OCI-LY1 (cell line): ENCODE results near the gene NKX6-1.

Experiments used
- H2AFZ ChIP-seq: fragments of 200-600 bp; sonication (generic), shearing (Covaris generic); 2 replicates; pipeline ENCODE4 v1.6.0; 2014; ENCODE audit warnings: antibody characterized with exemption, mild to moderate bottlenecking, low read length
- H3F3A ChIP-seq: fragments of 200-600 bp; sonication (generic), shearing (Covaris generic); 2 replicates; pipeline ENCODE4 v1.6.0; 2014; ENCODE audit warnings: mild to moderate bottlenecking, antibody characterized with exemption, low read length, moderate library complexity; ENCODE audit not compliant: insufficient read depth
- H3K27ac ChIP-seq: fragments of 200-600 bp; sonication (generic); 2 replicates; pipeline ENCODE4 v1.5.1; 2014; ENCODE audit warnings: low read length, mixed run types, mild to moderate bottlenecking, low read depth; ENCODE audit not compliant: poor library complexity, severe bottlenecking
- H3K27me3 ChIP-seq: fragments of 200-600 bp; sonication (generic); 2 replicates; pipeline ENCODE4 v1.6.0; 2014; ENCODE audit warnings: antibody characterized with exemption, mild to moderate bottlenecking, low read length, moderate library complexity; ENCODE audit not compliant: insufficient read depth
- H3K36me3 ChIP-seq: fragments of 200-600 bp; sonication (generic); 2 replicates; pipeline ENCODE4 v1.6.1; 2014; ENCODE audit warnings: mild to moderate bottlenecking, antibody characterized with exemption, low read length, moderate library complexity, mixed read lengths; ENCODE audit not compliant: insufficient read depth
- H3K4me1 ChIP-seq: fragments of 200-600 bp; sonication (generic); 2 replicates; pipeline ENCODE4 v1.5.1; 2014; ENCODE audit warnings: mild to moderate bottlenecking, low read length, moderate library complexity; ENCODE audit not compliant: insufficient read depth, severe bottlenecking
- H3K4me2 ChIP-seq: fragments of 200-600 bp; sonication (generic), shearing (Covaris generic); 2 replicates; pipeline ENCODE4 v1.6.1; 2014; ENCODE audit warnings: low read length
- H3K4me3 ChIP-seq: fragments of 200-600 bp; sonication (generic); 2 replicates; pipeline ENCODE4 v1.5.1; 2014; ENCODE audit warnings: low read length, low read depth, mild to moderate bottlenecking, mixed read lengths; ENCODE audit not compliant: poor library complexity, severe bottlenecking
- H3K79me2 ChIP-seq: fragments of 200-600 bp; shearing (Covaris generic); 2 replicates; pipeline ENCODE4 v1.6.1; 2016; ENCODE audit warnings: mixed run types, low read length, mixed read lengths; ENCODE audit not compliant: insufficient read depth
- H3K9ac ChIP-seq: fragments of 200-600 bp; sonication (generic), shearing (Covaris generic); 2 replicates; pipeline ENCODE4 v1.6.1; 2014; ENCODE audit warnings: mild to moderate bottlenecking, low read length, mixed read lengths
- H3K9me2 ChIP-seq: fragments of 200-600 bp; sonication (generic), shearing (Covaris generic); 2 replicates; pipeline ENCODE4 v1.6.1; 2014; ENCODE audit warnings: low read depth, mild to moderate bottlenecking, low read length, mixed read lengths
- H3K9me3 ChIP-seq: fragments of 200-600 bp; shearing (Covaris generic); 2 replicates; pipeline ENCODE4 v1.6.1; 2014; ENCODE audit warnings: low read length, mixed read lengths
- H4K20me1 ChIP-seq: fragments of 200-600 bp; sonication (generic), shearing (Covaris generic); 2 replicates; pipeline ENCODE4 v1.6.0; 2016; ENCODE audit warnings: mild to moderate bottlenecking, low read length; ENCODE audit not compliant: insufficient read depth
- EZH2 ChIP-seq: fragments of 200-600 bp; sonication (generic), shearing (Covaris generic); IDR thresholded peaks from 2 replicates; pipeline ENCODE4 v1.8.0; 2017; ENCODE audit warnings: borderline replicate concordance, mixed run types, mild to moderate bottlenecking, antibody characterized with exemption, low read length, moderate library complexity, mixed read lengths
- TF ChIP-seq, protein P1 (sequence below): fragments of 200-600 bp; sonication (generic), shearing (Covaris generic); IDR thresholded peaks from 2 replicates; pipeline ENCODE4 v1.5.1; 2017; ENCODE audit warnings: mild to moderate bottlenecking, antibody characterized with exemption, low read length, moderate library complexity, mixed read lengths

Gene NKX6-1

DNA sequence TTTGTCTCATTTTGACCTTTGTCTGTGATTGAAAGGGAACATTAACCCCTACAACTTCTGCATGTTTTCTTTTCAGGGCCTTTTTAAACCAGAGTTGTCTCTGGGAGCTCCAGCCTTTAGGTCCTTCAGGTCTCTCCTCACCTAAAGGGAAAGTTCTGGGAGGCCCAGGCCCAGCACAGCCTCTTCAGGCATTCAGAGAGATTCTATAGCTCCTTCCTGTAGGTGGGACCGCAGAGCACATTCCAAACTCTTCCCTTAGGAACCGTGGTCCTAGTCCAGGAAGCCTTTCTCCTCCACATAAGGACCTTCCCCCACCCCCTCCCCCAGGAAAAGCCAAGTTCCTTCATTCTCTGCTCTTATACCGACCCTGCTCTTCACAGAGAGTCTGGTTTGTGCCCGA, 14.9 kb downstream of the NKX6-1 start:
- no peak overlapping the region for H3K4me2 ChIP-seq
- H3K27ac ChIP-seq = no peak overlapping the region
- no peaks in the 10 kb centered on the region for H3K9me3 ChIP-seq
- no peaks in the 10 kb centered on the region for H3K79me2 ChIP-seq
- no peaks in the 10 kb centered on the region for H3K4me1 ChIP-seq
- H4K20me1 ChIP-seq = no peaks in the 10 kb centered on the region
- H2AFZ ChIP-seq = no peak overlapping the region
- no peaks in the 10 kb centered on the region for H3K36me3 ChIP-seq
- no peaks in the 10 kb centered on the region for H3K27me3 ChIP-seq
- H3K4me3 ChIP-seq = no peak overlapping the region
- no peaks in the 10 kb centered on the region for H3K9me2 ChIP-seq
- no peaks in the 10 kb centered on the region for H3F3A ChIP-seq
- no peak for TF ChIP-seq EZH2
- TF ChIP-seq, protein P1, sequence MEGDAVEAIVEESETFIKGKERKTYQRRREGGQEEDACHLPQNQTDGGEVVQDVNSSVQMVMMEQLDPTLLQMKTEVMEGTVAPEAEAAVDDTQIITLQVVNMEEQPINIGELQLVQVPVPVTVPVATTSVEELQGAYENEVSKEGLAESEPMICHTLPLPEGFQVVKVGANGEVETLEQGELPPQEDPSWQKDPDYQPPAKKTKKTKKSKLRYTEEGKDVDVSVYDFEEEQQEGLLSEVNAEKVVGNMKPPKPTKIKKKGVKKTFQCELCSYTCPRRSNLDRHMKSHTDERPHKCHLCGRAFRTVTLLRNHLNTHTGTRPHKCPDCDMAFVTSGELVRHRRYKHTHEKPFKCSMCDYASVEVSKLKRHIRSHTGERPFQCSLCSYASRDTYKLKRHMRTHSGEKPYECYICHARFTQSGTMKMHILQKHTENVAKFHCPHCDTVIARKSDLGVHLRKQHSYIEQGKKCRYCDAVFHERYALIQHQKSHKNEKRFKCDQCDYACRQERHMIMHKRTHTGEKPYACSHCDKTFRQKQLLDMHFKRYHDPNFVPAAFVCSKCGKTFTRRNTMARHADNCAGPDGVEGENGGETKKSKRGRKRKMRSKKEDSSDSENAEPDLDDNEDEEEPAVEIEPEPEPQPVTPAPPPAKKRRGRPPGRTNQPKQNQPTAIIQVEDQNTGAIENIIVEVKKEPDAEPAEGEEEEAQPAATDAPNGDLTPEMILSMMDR = no peak
- H3K9ac ChIP-seq = no peak overlapping the region

DNA sequence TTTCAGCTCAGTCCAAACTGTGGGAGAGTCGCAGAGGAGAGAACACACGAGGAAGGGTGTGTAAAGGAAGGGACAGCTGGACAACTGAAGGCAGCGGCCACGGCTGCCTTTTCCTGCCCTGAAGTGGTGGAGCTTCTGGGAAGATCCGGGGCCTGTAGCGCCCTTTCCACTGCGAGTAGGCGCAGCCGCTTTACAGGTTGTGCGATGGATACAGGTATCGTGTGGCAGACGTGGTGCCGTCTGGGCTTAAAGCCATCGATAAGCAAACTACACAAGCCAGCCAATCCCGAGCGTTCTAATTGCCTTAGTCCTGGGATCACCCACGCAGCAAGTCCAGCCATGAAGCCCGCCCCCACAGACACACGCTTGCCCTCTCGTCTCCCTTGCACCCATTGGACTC, 15.4 kb downstream of the NKX6-1 start:
- Histone ChIP-seq H2AFZ (no peak overlapping the region), H3K27ac (no peak overlapping the region), H3K9ac (no peak overlapping the region), H3K9me2 (no peaks in the 10 kb centered on the region), H3K4me2 (no peak overlapping the region), H3K27me3 (no peaks in the 10 kb centered on the region), H3K79me2 (no peaks in the 10 kb centered on the region), H3F3A (no peaks in the 10 kb centered on the region), H3K36me3 (no peaks in the 10 kb centered on the region), H3K4me3 (no peak overlapping the region), H3K4me1 (no peaks in the 10 kb centered on the region), H3K9me3 (no peaks in the 10 kb centered on the region), H4K20me1 (no peaks in the 10 kb centered on the region)
- no peak for TF ChIP-seq EZH2
- TF ChIP-seq, protein P1 = no peak

DNA sequence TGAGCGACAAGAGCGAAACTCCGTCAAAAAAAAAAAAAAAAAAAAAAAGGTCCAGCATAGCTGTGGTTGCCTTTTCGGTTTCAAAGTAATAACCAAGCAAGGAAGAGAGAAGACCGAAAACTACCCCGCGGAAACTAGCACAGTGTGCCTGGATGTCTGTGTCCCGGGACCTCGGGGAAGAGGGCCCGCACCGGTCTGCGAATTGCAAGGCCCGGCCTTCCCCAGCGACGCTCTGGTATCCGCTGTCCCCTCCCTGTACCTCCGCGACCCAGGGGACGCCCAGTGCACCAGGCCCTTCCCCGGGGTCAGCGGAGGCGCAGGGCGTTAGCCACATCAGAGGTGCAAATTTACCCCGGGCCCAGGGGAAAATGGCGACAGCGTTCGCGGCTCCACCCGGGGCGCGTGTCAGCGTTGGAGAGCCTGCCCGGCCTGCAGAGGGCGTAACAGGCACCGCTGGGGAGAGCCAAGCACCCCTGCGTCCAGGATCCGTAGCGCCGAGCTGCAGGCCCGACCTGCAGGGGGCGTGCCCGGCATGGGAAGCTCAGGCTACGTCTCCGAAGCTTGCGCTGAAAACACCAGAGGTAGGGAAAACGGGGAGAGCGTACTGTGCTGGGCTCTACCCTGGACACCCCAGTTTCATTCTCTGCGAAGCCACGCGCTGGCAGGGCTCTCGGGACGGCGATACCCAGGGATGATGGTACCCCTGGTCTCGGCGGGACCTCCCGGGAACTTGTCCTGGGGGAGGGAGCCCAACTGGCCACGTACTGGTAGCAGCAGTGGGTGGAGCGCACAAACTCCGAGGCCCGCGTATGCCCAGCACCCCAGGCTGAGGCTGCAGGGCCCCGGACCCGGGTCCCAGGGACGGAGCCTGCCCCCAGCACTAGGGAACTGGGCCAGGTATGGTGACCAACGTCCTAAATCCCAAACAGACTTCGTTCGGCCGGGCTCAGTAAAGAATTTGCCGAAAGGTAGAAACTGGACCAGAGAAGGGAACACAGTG, 16.2 kb downstream of the NKX6-1 start:
- H3K27me3 ChIP-seq = no peaks in the 10 kb centered on the region

More for the DNA sequence above, 16.2 kb downstream of the NKX6-1 start:
- H3K9me2 ChIP-seq = no peaks in the 10 kb centered on the region
- no peaks in the 10 kb centered on the region for H3K36me3 ChIP-seq
- no peaks in the 10 kb centered on the region for H3K79me2 ChIP-seq
- H3K4me3 ChIP-seq = no peak overlapping the region
- no peaks in the 10 kb centered on the region for H3K4me1 ChIP-seq
- no peaks in the 10 kb centered on the region for H3K9me3 ChIP-seq
- TF ChIP-seq EZH2 = no peak
- TF ChIP-seq, protein P1 = no peak
- H3F3A ChIP-seq = no peaks in the 10 kb centered on the region
- H3K27ac ChIP-seq = no peak overlapping the region
- H2AFZ ChIP-seq = no peak overlapping the region
- H3K4me2 ChIP-seq = no peak overlapping the region
- H4K20me1 ChIP-seq = no peaks in the 10 kb centered on the region
- no peak overlapping the region for H3K9ac ChIP-seq
